D341Med (cell line): ENCODE results near the gene SAA1.
"Not testable (repeated sequence)": the region's sequence is repeated elsewhere in the genome, so short reads cannot be mapped to it uniquely, and the experiment has no call there.

Source experiments
- DNase-seq: peaks from one replicate; pipeline ENCODE4 v3.0.0; 2012; ENCODE audit warnings: low spot score

The SAA1 gene

GRCh38 chr11:18265949-18266348 lies at the start of gene SAA1:
Gene SAA1, plus strand, starts transcription at chr11:18266264. Its CDS starts 624 bp downstream, at chr11:18266888.
- no peak for DNase-seq

GRCh38 chr11:18221274-18221876 lies 44.7 kb upstream of the SAA1 start:
- DNase-seq = no peak

GRCh38 chr11:18222814-18223421 lies 43.1 kb upstream of the SAA1 start:
- DNase-seq = no peak

GRCh38 chr11:18223591-18224387 lies 42.3 kb upstream of the SAA1 start:
- DNase-seq = no peak

- DNase-seq = no peak
Measured at GRCh38 chr11:18225913-18226312, 40.2 kb upstream of the SAA1 start.

GRCh38 chr11:18229501-18229900 lies 36.6 kb upstream of the SAA1 start:
- no peak for DNase-seq

GRCh38 chr11:18230859-18231258 lies 35.2 kb upstream of the SAA1 start:
- no peak for DNase-seq

- DNase-seq = no peak
Measured at GRCh38 chr11:18233912-18234311, 32.2 kb upstream of the SAA1 start.

- no peak for DNase-seq
Measured at GRCh38 chr11:18235394-18236334, 30.4 kb upstream of the SAA1 start.

- DNase-seq = no peak
Measured at GRCh38 chr11:18236664-18237356, 29.3 kb upstream of the SAA1 start, which contains the start of gene SAA4. Gene SAA4, minus strand, starts transcription at chr11:18236802. Its CDS starts 876 bp downstream, at chr11:18235926.

- DNase-seq = no peak
Measured at GRCh38 chr11:18239655-18240054, 26.4 kb upstream of the SAA1 start.

GRCh38 chr11:18243783-18244362 lies 22.2 kb upstream of the SAA1 start:
- peak; percentile 70 for DNase-seq

- no peak for DNase-seq
Measured at GRCh38 chr11:18245396-18245795, 20.7 kb upstream of the SAA1 start.

GRCh38 chr11:18246379-18247190 lies 19.5 kb upstream of the SAA1 start:
- not testable (repeated sequence) for DNase-seq

GRCh38 chr11:18247191-18247581 lies 18.9 kb upstream of the SAA1 start:
- not testable (repeated sequence) for DNase-seq

- DNase-seq = no peak
Measured at GRCh38 chr11:18248561-18248960, 17.5 kb upstream of the SAA1 start, which contains the start of gene SAA2. Gene SAA2, minus strand, starts transcription at chr11:18248668. Its CDS starts 657 bp downstream, at chr11:18248011.

- DNase-seq = no peak
Measured at GRCh38 chr11:18253233-18253632, 12.8 kb upstream of the SAA1 start.

- DNase-seq = no peak
Measured at GRCh38 chr11:18253778-18254338, 12.2 kb upstream of the SAA1 start.

GRCh38 chr11:18254781-18255361 lies 11.2 kb upstream of the SAA1 start:
- DNase-seq = no peak
